SK-N-SH (cell line): ENCODE results near the gene DGKI. TPM values are rescaled to one million over a fixed set of nuclear protein-coding genes. Genes with fewer than 3 reads are reported as not detected.

ENCODE experiments used
- CTCF ChIA-PET: fragments of 300-600, 350-600 bp; formaldehyde crosslinking; extraction: SDS; loops from one replicate; lab custom pipeline; 2021; lab: Yijun Ruan, JAX
- POLR2A ChIA-PET: fragments of 350-600 bp; sonication (Branson Sonifier 250); formaldehyde crosslinking; extraction: SDS; loops from one replicate; lab custom pipeline; 2020; ENCODE audit warnings: antibody characterized with exemption, inconsistent platforms; lab: Yijun Ruan, JAX
- DNase-seq: peaks from one replicate; pipeline ENCODE4 v3.0.0; 2012
- H2AFZ ChIP-seq: fragments of 200-600 bp; sonication (generic); 2 replicates; pipeline ENCODE4 v1.8.1; 2016; ENCODE audit warnings: antibody characterized with exemption, mild to moderate bottlenecking, low read depth
- H3F3A ChIP-seq: fragments of 200-600 bp; sonication (generic); replicated peaks from 2 replicates; pipeline ENCODE3; 2016; ENCODE audit warnings: antibody characterized with exemption, mild to moderate bottlenecking; ENCODE audit not compliant: insufficient read depth
- H3K27ac ChIP-seq, 2 experiments: fragments of 200-500 bp in 1 of 2; fragments of 200-600 bp in 1 of 2; sonication (Bioruptor generic) in 1 of 2; sonication (generic), shearing (Covaris generic) in 1 of 2; 2 replicates each; pipeline versions ENCODE4 v1.5.1 to v1.6.1; 2014 to 2016; ENCODE audit warnings: low read depth in 2 of 2, inconsistent platforms in 1 of 2, low read length in 1 of 2, mild to moderate bottlenecking in 1 of 2, mixed read lengths in 1 of 2
- H3K27me3 ChIP-seq: fragments of 200-600 bp; sonication (generic), shearing (Covaris generic); 2 replicates; pipeline ENCODE4 v1.6.1; 2016; ENCODE audit warnings: mixed run types; ENCODE audit not compliant: insufficient read depth
- H3K36me3 ChIP-seq, 2 experiments: fragments of 200-500 bp in 1 of 2; fragments of 200-600 bp in 1 of 2; sonication (Bioruptor generic) in 1 of 2; sonication (generic) in 1 of 2; replicated peaks in 1 of 2; 2 replicates each; pipeline versions ENCODE3 to v1.5.1; 2014 to 2016; ENCODE audit warnings: low read length in 1 of 2, mild to moderate bottlenecking in 1 of 2; ENCODE audit not compliant: insufficient read depth in 2 of 2, control insufficient read depth in 1 of 2
- H3K4me1 ChIP-seq, 2 experiments: fragments of 200-500 bp in 1 of 2; fragments of 200-600 bp in 1 of 2; sonication (Bioruptor generic) in 1 of 2; sonication (generic), shearing (Covaris generic) in 1 of 2; 2 replicates each; pipeline versions ENCODE4 v1.5.1 to v1.6.1; 2014 to 2016; ENCODE audit warnings: low read depth in 1 of 2, low read length in 1 of 2, mixed run types in 1 of 2; ENCODE audit not compliant: insufficient read depth in 2 of 2, control insufficient read depth in 1 of 2
- H3K4me2 ChIP-seq: fragments of 200-600 bp; sonication (generic), shearing (Covaris generic); 2 replicates; pipeline ENCODE4 v1.6.1; 2017; ENCODE audit warnings: mixed run types
- H3K4me3 ChIP-seq, 2 experiments: fragments of 200-500 bp in 1 of 2; fragments of 200-600 bp in 1 of 2; sonication (Bioruptor generic) in 1 of 2; sonication (generic), shearing (Covaris generic) in 1 of 2; 2 replicates each; pipeline versions ENCODE4 v1.5.1 to v1.8.1; 2014 to 2016; ENCODE audit warnings: low read depth in 2 of 2, inconsistent platforms in 1 of 2, low read length in 1 of 2, mild to moderate bottlenecking in 1 of 2, mixed read lengths in 1 of 2, moderate library complexity in 1 of 2
- H3K79me2 ChIP-seq: fragments of 200-600 bp; sonication (generic); 2 replicates; pipeline ENCODE4 v1.8.1; 2017; ENCODE audit warnings: mild to moderate bottlenecking; ENCODE audit not compliant: insufficient read depth
- H3K9ac ChIP-seq: fragments of 200-600 bp; sonication (generic); 2 replicates; pipeline ENCODE4 v1.6.1; 2017; ENCODE audit warnings: mixed run types
- H3K9me2 ChIP-seq: fragments of 200-600 bp; sonication (generic); 2 replicates; pipeline ENCODE4 v1.6.1; 2017; ENCODE audit warnings: mixed run types
- H3K9me3 ChIP-seq: fragments of 200-600 bp; sonication (generic); 2 replicates; pipeline ENCODE4 v1.6.1; 2017; ENCODE audit warnings: mixed run types, mild to moderate bottlenecking, moderate library complexity
- H4K20me1 ChIP-seq: fragments of 200-600 bp; sonication (generic); 2 replicates; pipeline ENCODE4 v1.6.1; 2017; ENCODE audit warnings: mild to moderate bottlenecking, mixed run types; ENCODE audit not compliant: insufficient read depth
- CHD2 ChIP-seq: fragments of 150-350 bp; IDR thresholded peaks from 2 replicates; pipeline ENCODE4 v1.6.1; 2018; ENCODE audit warnings: low read length; ENCODE audit not compliant: partially characterized antibody
- ELF1 ChIP-seq: IDR thresholded peaks from 2 replicates; pipeline ENCODE4 v1.4.0; 2012
- EP300 ChIP-seq, 2 experiments: IDR thresholded peaks; 2 replicates each; pipeline versions ENCODE4 v1.4.0 to v1.6.1; 2012; ENCODE audit warnings: borderline replicate concordance in 1 of 2, low read depth in 1 of 2, low read length in 1 of 2
- FOSL2 ChIP-seq: IDR thresholded peaks from 2 replicates; pipeline ENCODE4 v1.4.0; 2012; ENCODE audit warnings: low read depth, mild to moderate bottlenecking, moderate library complexity, borderline replicate concordance
- FOXJ3 ChIP-seq: sonication (generic); formaldehyde crosslinking; IDR thresholded peaks from 2 replicates; pipeline ENCODE4 v1.5.1; 2020; ENCODE audit warnings: mild to moderate bottlenecking, missing genetic modification reagents
- GATA2 ChIP-seq: sonication (generic); formaldehyde crosslinking; IDR thresholded peaks from 2 replicates; pipeline ENCODE4 v1.5.0; 2020; ENCODE audit warnings: mild to moderate bottlenecking, missing genetic modification reagents
- JUND ChIP-seq: IDR thresholded peaks from 2 replicates; pipeline ENCODE4 v1.4.0; 2012
- MEF2A ChIP-seq: IDR thresholded peaks from 2 replicates; pipeline ENCODE4 v1.4.0; 2012; ENCODE audit warnings: low read depth, borderline replicate concordance
- NFIC ChIP-seq: IDR thresholded peaks from 2 replicates; pipeline ENCODE4 v1.4.0; 2012; ENCODE audit warnings: borderline replicate concordance
- NRF1 ChIP-seq: IDR thresholded peaks from 2 replicates; pipeline ENCODE4 v1.6.1; 2012; ENCODE audit warnings: low read depth, mild to moderate bottlenecking, low read length
- REST ChIP-seq: IDR thresholded peaks from 2 replicates; pipeline ENCODE4 v1.6.1; 2012; ENCODE audit warnings: mild to moderate bottlenecking, low read depth, low read length, moderate library complexity
- SIN3A ChIP-seq: IDR thresholded peaks from 2 replicates; pipeline ENCODE4 v1.6.1; 2012; ENCODE audit warnings: low read depth, mild to moderate bottlenecking, low read length, moderate library complexity, borderline replicate concordance
- TCF12 ChIP-seq: IDR thresholded peaks from 2 replicates; pipeline ENCODE4 v1.4.0; 2012
- USF1 ChIP-seq: IDR thresholded peaks from 2 replicates; pipeline ENCODE4 v1.4.0; 2012; ENCODE audit warnings: low read depth, borderline replicate concordance
- YY1 ChIP-seq: IDR thresholded peaks from 2 replicates; pipeline ENCODE4 v1.4.0; 2012; ENCODE audit warnings: low read depth, mild to moderate bottlenecking
- WGBS: methylation state at CpG from one replicate; pipeline ENCODE4 v1.1.6; 2017; ENCODE audit warnings: low lambda C conversion rate; 5-methylcytosine and 5-hydroxymethylcytosine counted together
- polyA plus RNA-seq, 3 experiments: library from polyadenylated mRNA; depleted of rRNA; stranded (reverse); fragments of >200 nt; gene quantifications; 2 replicates each; pipeline ENCODE4 v1.2.3, GENCODE V29; 2012
- TF ChIP-seq, protein P1 (sequence below): fragments of 150-350 bp; IDR thresholded peaks from 2 replicates; pipeline ENCODE4 v1.6.1; 2016; ENCODE audit warnings: mild to moderate bottlenecking, low read depth, low read length
- TF ChIP-seq, protein P2 (sequence below): IDR thresholded peaks from 2 replicates; pipeline ENCODE4 v1.4.0; 2012; ENCODE audit warnings: low read depth
- TF ChIP-seq, protein P3 (sequence below): fragments of 200-600 bp; sonication (generic); IDR thresholded peaks from 2 replicates; pipeline ENCODE4 v1.6.1; 2017; ENCODE audit warnings: antibody characterized with exemption, mild to moderate bottlenecking, moderate library complexity

DGKI gene
- polyA plus RNA-seq, 1 of the 3 experiments (the other 2 are of a cell fraction): 1.3 TPM

DNA sequence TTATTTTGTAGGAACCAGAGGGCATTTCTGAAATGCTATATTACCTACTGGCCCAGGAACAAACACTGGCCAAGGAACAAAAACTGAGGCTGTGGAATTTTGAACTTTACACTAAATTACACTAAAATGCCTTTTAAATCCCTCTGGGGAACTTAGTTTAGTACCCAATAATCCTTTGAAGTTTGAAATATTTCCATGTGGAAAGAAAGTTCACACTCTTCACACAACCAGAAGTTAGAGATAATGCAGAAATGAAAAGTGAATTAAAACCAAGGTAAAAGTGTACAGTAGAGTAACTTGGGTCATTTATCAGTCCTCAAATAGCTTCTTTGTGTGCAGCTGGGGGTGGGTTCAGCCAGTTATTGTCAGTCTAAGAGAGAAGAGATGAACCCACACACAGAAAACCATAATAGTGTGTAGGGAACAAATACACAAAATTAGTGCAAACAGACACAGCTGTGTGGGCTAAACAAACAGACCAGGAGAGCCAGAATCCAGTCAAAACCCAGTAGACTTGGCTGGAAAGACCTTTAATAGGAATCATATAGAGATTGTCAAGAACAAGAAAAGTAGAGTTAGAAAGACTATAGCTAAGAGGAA lies 46.5 kb upstream of the DGKI start:
- H3K9me3 ChIP-seq: no peaks in the 10 kb centered on the region
- H3F3A ChIP-seq: peaks cover 3% of the 10 kb centered on the region
- H3K4me1 ChIP-seq: peaks cover 0 to 4% of the 10 kb centered on the region in 2 experiments; a peak in 1 of 4 replicates
- H3K9me2 ChIP-seq: no peaks in the 10 kb centered on the region
- no peaks in the 10 kb centered on the region for H4K20me1 ChIP-seq
- no peak for DNase-seq
- POLR2A ChIA-PET: no interaction called here
- no peak overlapping the region for H3K4me2 ChIP-seq
- no peak overlapping the region for H3K4me3 ChIP-seq
- TF ChIP-seq EP300 (IDR thresholded peaks at IDR 0.05; ENCODE audit: borderline replicate concordance in 1 of 2, low read depth in 1 of 2, low read length in 1 of 2): no peak
- no peak for TF ChIP-seq FOSL2
- no peak for TF ChIP-seq TCF12
- TF ChIP-seq JUND: no peak
- no peak for TF ChIP-seq REST
- TF ChIP-seq CHD2: no peak
- no peak for TF ChIP-seq ELF1
- no peak for TF ChIP-seq NFIC
- TF ChIP-seq, all 33 proteins: peak for 0
- H3K27me3 ChIP-seq: no peaks in the 10 kb centered on the region
- H3K9ac ChIP-seq: no peak overlapping the region
- no peak overlapping the region for H3K27ac ChIP-seq
- CTCF ChIA-PET: interaction anchor here (0.8 to 14.3 kb wide), 7 partner anchors 9 to 287 kb away, joined by 3 to 131 read pairs (median 12); no protein-coding TSS in a partner anchor
- peaks cover 31% of the 10 kb centered on the region for H3K79me2 ChIP-seq
- no peak overlapping the region for H2AFZ ChIP-seq
- H3K36me3 ChIP-seq: peaks cover 58 to 85% of the 10 kb centered on the region in 2 experiments

DNA sequence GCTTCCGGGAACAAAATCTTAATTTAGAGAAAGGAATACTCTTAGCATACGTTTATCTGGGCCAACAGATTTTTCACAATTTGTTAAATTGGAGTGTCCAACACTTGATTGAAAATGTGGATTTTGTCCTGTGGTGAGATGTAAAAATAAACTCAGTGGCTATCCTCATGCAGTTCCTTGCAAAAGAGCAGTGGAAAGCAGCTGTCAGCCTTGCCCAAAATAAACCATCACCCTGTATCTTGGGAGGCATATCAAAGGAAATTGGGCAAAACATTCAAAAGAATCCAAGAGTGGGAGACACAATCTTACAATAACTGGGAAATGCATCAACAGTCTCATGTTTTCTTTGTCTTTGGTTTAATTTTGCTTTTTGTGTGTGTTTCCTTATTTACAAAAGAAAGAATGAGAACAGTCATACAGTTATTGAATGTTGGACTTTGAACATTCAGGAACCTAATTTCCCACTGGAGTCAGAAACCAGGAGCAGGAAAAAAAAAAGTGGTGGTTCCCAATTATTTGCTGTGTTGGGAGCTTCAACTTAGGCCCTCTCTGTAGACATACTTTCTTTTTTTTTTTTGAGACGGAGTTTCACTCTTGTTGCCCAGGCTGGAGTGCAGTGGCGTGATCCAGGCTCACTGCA lies 44.4 kb upstream of the DGKI start:
- WGBS: 97% methylated on average over 4 of the region's 4 CpGs
- H3K27me3 ChIP-seq: no peaks in the 10 kb centered on the region
- no peak overlapping the region for H3K4me2 ChIP-seq
- no peaks in the 10 kb centered on the region for H4K20me1 ChIP-seq
- H3K36me3 ChIP-seq: peaks cover 50 to 64% of the 10 kb centered on the region in 2 experiments
- ChIA-PET CTCF (interaction anchor here (0.6 to 14.3 kb wide), 6 partner anchors 9 to 237 kb away, joined by 3 to 131 read pairs (median 6); no protein-coding TSS in a partner anchor), POLR2A (no interaction called here)
- no peaks in the 10 kb centered on the region for H3K9me3 ChIP-seq
- peaks cover 4 to 11% of the 10 kb centered on the region in 2 experiments; a peak in 2 of 4 replicates for H3K4me1 ChIP-seq
- H3K79me2 ChIP-seq: peaks cover 16% of the 10 kb centered on the region
- no peak overlapping the region for H2AFZ ChIP-seq
- TF ChIP-seq NFIC: no peak
- no peak for TF ChIP-seq YY1
- TF ChIP-seq, protein P1, sequence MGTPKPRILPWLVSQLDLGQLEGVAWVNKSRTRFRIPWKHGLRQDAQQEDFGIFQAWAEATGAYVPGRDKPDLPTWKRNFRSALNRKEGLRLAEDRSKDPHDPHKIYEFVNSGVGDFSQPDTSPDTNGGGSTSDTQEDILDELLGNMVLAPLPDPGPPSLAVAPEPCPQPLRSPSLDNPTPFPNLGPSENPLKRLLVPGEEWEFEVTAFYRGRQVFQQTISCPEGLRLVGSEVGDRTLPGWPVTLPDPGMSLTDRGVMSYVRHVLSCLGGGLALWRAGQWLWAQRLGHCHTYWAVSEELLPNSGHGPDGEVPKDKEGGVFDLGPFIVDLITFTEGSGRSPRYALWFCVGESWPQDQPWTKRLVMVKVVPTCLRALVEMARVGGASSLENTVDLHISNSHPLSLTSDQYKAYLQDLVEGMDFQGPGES: no peak
- no peak for TF ChIP-seq USF1
- no peak for TF ChIP-seq SIN3A
- no peak for TF ChIP-seq MEF2A
- TF ChIP-seq NRF1: no peak
- no peak for TF ChIP-seq FOSL2
- TF ChIP-seq GATA2 (CRISPR knock-in tag): no peak
- TF ChIP-seq, protein P2, sequence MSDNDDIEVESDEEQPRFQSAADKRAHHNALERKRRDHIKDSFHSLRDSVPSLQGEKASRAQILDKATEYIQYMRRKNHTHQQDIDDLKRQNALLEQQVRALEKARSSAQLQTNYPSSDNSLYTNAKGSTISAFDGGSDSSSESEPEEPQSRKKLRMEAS: no peak
- no peak for TF ChIP-seq FOXJ3 (CRISPR knock-in tag)
- TF ChIP-seq, protein P3, sequence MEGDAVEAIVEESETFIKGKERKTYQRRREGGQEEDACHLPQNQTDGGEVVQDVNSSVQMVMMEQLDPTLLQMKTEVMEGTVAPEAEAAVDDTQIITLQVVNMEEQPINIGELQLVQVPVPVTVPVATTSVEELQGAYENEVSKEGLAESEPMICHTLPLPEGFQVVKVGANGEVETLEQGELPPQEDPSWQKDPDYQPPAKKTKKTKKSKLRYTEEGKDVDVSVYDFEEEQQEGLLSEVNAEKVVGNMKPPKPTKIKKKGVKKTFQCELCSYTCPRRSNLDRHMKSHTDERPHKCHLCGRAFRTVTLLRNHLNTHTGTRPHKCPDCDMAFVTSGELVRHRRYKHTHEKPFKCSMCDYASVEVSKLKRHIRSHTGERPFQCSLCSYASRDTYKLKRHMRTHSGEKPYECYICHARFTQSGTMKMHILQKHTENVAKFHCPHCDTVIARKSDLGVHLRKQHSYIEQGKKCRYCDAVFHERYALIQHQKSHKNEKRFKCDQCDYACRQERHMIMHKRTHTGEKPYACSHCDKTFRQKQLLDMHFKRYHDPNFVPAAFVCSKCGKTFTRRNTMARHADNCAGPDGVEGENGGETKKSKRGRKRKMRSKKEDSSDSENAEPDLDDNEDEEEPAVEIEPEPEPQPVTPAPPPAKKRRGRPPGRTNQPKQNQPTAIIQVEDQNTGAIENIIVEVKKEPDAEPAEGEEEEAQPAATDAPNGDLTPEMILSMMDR: no peak
- DNase-seq: no peak
- no peak overlapping the region for H3K9ac ChIP-seq
- no peak overlapping the region for H3K27ac ChIP-seq
- H3K4me3 ChIP-seq: no peak overlapping the region
- H3K9me2 ChIP-seq: no peaks in the 10 kb centered on the region
- peaks cover 1% of the 10 kb centered on the region for H3F3A ChIP-seq
